ENCODE data around the gene MRPL37. TPM values are rescaled to one million over a fixed set of nuclear protein-coding genes. Genes with fewer than 3 reads are reported as not detected.

MRPL37 gene
- total and polyA plus RNA-seq, 2 of the 4 experiments (the other 2 are of a cell fraction), result 42.8 to 132 TPM

DNA sequence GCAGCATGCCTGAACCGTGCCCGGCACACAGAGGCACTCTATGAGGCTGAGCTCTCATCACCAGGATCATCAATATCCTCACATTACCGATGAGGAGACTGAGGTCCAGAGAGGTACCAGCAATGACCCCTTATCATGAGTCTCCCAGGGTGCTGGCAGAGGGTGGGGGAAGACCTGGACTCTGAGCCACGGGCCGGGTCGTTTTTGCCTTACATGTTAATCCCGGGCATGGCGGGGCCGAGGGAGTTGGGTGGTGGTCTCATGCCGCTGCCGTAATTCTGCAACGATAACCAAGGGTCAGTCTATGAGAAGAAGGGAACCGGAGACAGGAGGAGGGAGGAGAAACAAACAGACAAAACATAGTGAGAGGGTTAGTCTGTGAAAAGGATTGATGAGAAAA lies 43.1 kb downstream of the MRPL37 start:
- Histone ChIP-seq H3K9ac (ENCODE audit: low read depth, low read length) (no peak overlapping the region), H2AK9ac (replicated peaks; ENCODE audit: low read depth, low read length, poor library complexity) (no peak overlapping the region), H2AK5ac (ENCODE audit: low read depth, low read length) (no peak overlapping the region), H2BK120ac (ENCODE audit: low read depth, low read length) (no peak overlapping the region), H2BK15ac (ENCODE audit: low read depth, low read length) (no peak overlapping the region), H3K14ac (replicated peaks; ENCODE audit: low read depth, low read length) (no peak overlapping the region), H4K5ac (ENCODE audit: low read depth, low read length) (no peak overlapping the region), H3K4me1 (ENCODE audit: control insufficient read depth, insufficient read depth, low read length) (no peaks in the 10 kb centered on the region), H4K20me1 (ENCODE audit: insufficient read depth, low read length) (no peaks in the 10 kb centered on the region), H3K27ac (ENCODE audit: insufficient read depth, low read length) (no peak overlapping the region), H3K36me3 (ENCODE audit: control insufficient read depth, insufficient read depth, low read length) (peaks cover 74% of the 10 kb centered on the region), H3K4me3 (ENCODE audit: insufficient read depth, low read depth, low read length) (no peak overlapping the region), H3K79me1 (ENCODE audit: low read depth in 1 of 2, low read length in 2 of 2) (peaks cover 4% of the 10 kb centered on the region in 2 experiments; a peak in 2 of 4 replicates), H3K27me3 (ENCODE audit: control insufficient read depth, insufficient read depth, low read length) (no peaks in the 10 kb centered on the region), H3K4ac (ENCODE audit: low read depth, low read length) (no peak overlapping the region), H3K9me3 (ENCODE audit: control insufficient read depth, insufficient read depth, low read length) (no peaks in the 10 kb centered on the region), H2BK20ac (ENCODE audit: low read depth, low read length) (no peak overlapping the region), H4K8ac (ENCODE audit: low read depth in 2 of 2, low read length in 2 of 2) (no peak overlapping the region), H3K18ac (ENCODE audit: low read depth, low read length) (no peak overlapping the region), H3K23ac (ENCODE audit: low read depth, low read length) (no peak overlapping the region), H3K9me1 (ENCODE audit: insufficient read depth, low read length) (0 out of 2 replicates have a peak, but pooled peaks cover 3% of the 10 kb centered on the region), H3K56ac (ENCODE audit: extremely low read depth, insufficient read depth, low read length) (no peak overlapping the region), H4K91ac (ENCODE audit: insufficient read depth, low read depth, low read length) (no peak overlapping the region), H3K4me2 (ENCODE audit: low read depth, low read length) (no peak overlapping the region), H2BK5ac (ENCODE audit: low read depth, low read length, poor library complexity, severe bottlenecking) (no peak overlapping the region), H2AFZ (replicated peaks; ENCODE audit: low read length, poor library complexity) (no peak overlapping the region)
- dilution Hi-C loops (cut with HindIII; ENCODE audit: low sequenced_read_pairs, unreplicated experiment) (no loop called here), in situ Hi-C loops (cut with MboI; ENCODE audit: low sequenced_read_pairs) (no loop called here), intact Hi-C loops (cut with micrococcal nuclease) (no loop called here)
- ChIA-PET POLR2A (ENCODE audit: unreplicated experiment) (no interaction called here), CTCF (no interaction called here)
- ATAC-seq (ENCODE audit: low read depth), result no peak
- no TSS peak for BruUV-seq (replicated peaks)
- 100% methylated on average over 7 of the region's 13 CpGs; no CpG with 5 or more reads in 1 of the 2 experiments for WGBS, 2 experiments (ENCODE audit: extremely low coverage in 2 of 2, insufficient read length in 1 of 2)
- TF ChIP-seq ELK1 (IDR thresholded peaks at IDR 0.05; ENCODE audit: borderline replicate concordance, low read depth, low read length) (no peak), BHLHE40 (IDR thresholded peaks at IDR 0.05; ENCODE audit: low read depth, low read length) (no peak), CTCF (conservative IDR thresholded peaks at IDR 0.05; ENCODE audit: low read depth, low read length) (no peak), CHD1 (IDR thresholded peaks at IDR 0.05; ENCODE audit: low read depth, low read length) (no peak), USF2 (IDR thresholded peaks at IDR 0.05; ENCODE audit: low read depth, low read length) (no peak), MAFK (IDR thresholded peaks at IDR 0.05; ENCODE audit: low read depth, low read length) (no peak), RFX5 (IDR thresholded peaks at IDR 0.05; ENCODE audit: low read depth, low read length) (no peak), MXI1 (IDR thresholded peaks at IDR 0.05; ENCODE audit: borderline replicate concordance, low read depth, low read length) (no peak), CEBPB (IDR thresholded peaks at IDR 0.05; ENCODE audit: low read depth, low read length) (no peak), FOS (IDR thresholded peaks at IDR 0.05; ENCODE audit: low read depth, low read length) (no peak), NFE2L2 (IDR thresholded peaks at IDR 0.05; ENCODE audit: low read depth, low read length) (no peak), RAD21 (IDR thresholded peaks at IDR 0.05; ENCODE audit: low read length) (no peak), SMC3 (IDR thresholded peaks at IDR 0.05; ENCODE audit: low read depth, low read length) (no peak), POLR2A (IDR thresholded peaks at IDR 0.05; ENCODE audit: low read depth, low read length) (no peak), MAZ (IDR thresholded peaks at IDR 0.05; ENCODE audit: borderline replicate concordance, low read depth, low read length) (no peak), RCOR1 (IDR thresholded peaks at IDR 0.05; ENCODE audit: insufficient replicate concordance, low read length) (no peak)
- DNase-seq, result no peak

All from IMR-90 (cell line).